PC-9 (cell line): Measurements from ENCODE around the gene CDK11A.

Experiments
- EZH2 ChIP-seq: fragments of 200-600 bp; sonication (generic); IDR thresholded peaks from 2 replicates; pipeline ENCODE4 v1.8.0; 2017; ENCODE audit warnings: antibody characterized with exemption, low read depth
- TF ChIP-seq, protein P1 (sequence below): fragments of 200-600 bp; sonication (generic); conservative IDR thresholded peaks from 2 replicates; pipeline ENCODE4 v1.6.1; 2017; ENCODE audit warnings: mixed run types, antibody characterized with exemption, mild to moderate bottlenecking, moderate library complexity

DNA sequence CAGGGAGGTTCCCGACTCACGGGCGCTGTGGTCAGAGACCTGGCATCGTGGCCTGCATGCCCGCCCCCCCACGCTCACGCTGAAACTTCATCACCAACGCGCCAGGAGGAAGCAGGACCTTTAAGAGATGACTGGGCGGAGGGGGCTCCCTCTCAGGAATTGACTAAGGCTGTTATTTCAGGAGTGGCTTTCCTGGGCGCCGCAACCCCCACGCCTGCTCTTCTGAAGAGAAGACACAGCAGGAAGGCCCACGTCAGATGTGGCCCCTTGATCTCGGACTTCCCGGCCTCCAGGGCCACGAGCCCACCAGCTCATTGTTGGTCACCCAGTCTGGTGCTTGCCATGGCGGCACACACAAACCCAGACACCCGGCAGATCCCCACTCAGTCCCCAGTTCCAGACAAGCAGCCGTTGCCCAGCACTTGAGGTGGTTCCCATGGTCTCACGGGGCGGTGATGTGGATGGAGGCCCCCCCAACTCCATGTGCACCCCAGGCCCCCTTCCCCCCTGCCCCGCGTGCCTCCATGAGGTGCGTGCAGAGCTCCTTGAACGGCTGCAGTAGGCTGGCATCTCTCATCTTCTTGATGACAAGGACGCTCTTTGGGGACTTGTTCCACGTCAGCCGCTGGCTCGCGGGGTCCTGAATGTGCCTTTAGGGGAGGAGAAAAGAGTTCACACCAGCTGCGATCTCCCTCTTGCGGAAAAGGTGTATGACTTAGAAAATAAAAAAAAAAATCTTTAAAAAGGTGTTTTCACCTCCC, 32.7 kb upstream of the CDK11A start:
- TF ChIP-seq, protein P1, sequence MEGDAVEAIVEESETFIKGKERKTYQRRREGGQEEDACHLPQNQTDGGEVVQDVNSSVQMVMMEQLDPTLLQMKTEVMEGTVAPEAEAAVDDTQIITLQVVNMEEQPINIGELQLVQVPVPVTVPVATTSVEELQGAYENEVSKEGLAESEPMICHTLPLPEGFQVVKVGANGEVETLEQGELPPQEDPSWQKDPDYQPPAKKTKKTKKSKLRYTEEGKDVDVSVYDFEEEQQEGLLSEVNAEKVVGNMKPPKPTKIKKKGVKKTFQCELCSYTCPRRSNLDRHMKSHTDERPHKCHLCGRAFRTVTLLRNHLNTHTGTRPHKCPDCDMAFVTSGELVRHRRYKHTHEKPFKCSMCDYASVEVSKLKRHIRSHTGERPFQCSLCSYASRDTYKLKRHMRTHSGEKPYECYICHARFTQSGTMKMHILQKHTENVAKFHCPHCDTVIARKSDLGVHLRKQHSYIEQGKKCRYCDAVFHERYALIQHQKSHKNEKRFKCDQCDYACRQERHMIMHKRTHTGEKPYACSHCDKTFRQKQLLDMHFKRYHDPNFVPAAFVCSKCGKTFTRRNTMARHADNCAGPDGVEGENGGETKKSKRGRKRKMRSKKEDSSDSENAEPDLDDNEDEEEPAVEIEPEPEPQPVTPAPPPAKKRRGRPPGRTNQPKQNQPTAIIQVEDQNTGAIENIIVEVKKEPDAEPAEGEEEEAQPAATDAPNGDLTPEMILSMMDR: no peak
- TF ChIP-seq EZH2: no peak
